Measurements from ENCODE around the gene ANXA7. TPM values are rescaled to one million over a fixed set of nuclear protein-coding genes. Genes with fewer than 3 reads are reported as not detected.

ANXA7 gene
- total RNA-seq, 3 donors from 2014 or later, result 93.7 to 106 (median 99.9) TPM

- intact Hi-C loops (cut with DNase I, micrococcal nuclease), result no loop called here
- Histone ChIP-seq H3K9me3 (no peaks in the 10 kb centered on the region), H3K4me3 (no peak overlapping the region), H3K4me1 (ENCODE audit: low read depth) (no peaks in the 10 kb centered on the region), H3K36me3 (ENCODE audit: low read depth) (no peaks in the 10 kb centered on the region)
- ATAC-seq (no peak), DNase-seq (no peak)
- TF ChIP-seq CTCF (IDR thresholded peaks at IDR 0.05), result no peak
Measured at GRCh38 chr10:73448384-73448783, 34.5 kb upstream of the ANXA7 start.

GRCh38 chr10:73446926-73447325 is 33.1 kb upstream of the ANXA7 start:
- intact Hi-C loops (cut with DNase I, micrococcal nuclease), result no loop called here
- ATAC-seq, result no peak
- Histone ChIP-seq H3K9me3 (no peaks in the 10 kb centered on the region), H3K4me3 (no peak overlapping the region), H3K36me3 (ENCODE audit: low read depth) (no peaks in the 10 kb centered on the region), H3K4me1 (ENCODE audit: low read depth) (no peaks in the 10 kb centered on the region)
- no peak for TF ChIP-seq CTCF (IDR thresholded peaks at IDR 0.05)
- DNase-seq, result no peak

GRCh38 chr10:73444457-73444856 is 30.6 kb upstream of the ANXA7 start:
- no peak for ATAC-seq
- intact Hi-C loops (cut with DNase I, micrococcal nuclease), result no loop called here
- Histone ChIP-seq H3K36me3 (ENCODE audit: low read depth) (no peaks in the 10 kb centered on the region), H3K9me3 (no peaks in the 10 kb centered on the region), H3K4me1 (ENCODE audit: low read depth) (no peaks in the 10 kb centered on the region), H3K4me3 (no peak overlapping the region)
- no peak for TF ChIP-seq CTCF (IDR thresholded peaks at IDR 0.05)
- no peak for DNase-seq

GRCh38 chr10:73439605-73440312 is 25.9 kb upstream of the ANXA7 start:
- TF ChIP-seq CTCF (IDR thresholded peaks at IDR 0.05), result no peak
- no peaks in the 10 kb centered on the region for H3K36me3 ChIP-seq (ENCODE audit: low read depth)
- DNase-seq, result no peak
- intact Hi-C loops (cut with DNase I, micrococcal nuclease), result no loop called here
- no peaks in the 10 kb centered on the region for H3K4me1 ChIP-seq (ENCODE audit: low read depth)
- H3K9me3 ChIP-seq, result no peaks in the 10 kb centered on the region
- no peak overlapping the region for H3K4me3 ChIP-seq
- ATAC-seq, result no peak

- no peak for DNase-seq
- intact Hi-C loops (cut with DNase I, micrococcal nuclease), result no loop called here
- no peak overlapping the region for H3K4me3 ChIP-seq
- ATAC-seq, result no peak
- H3K9me3 ChIP-seq, result no peaks in the 10 kb centered on the region
- no peak for TF ChIP-seq CTCF (IDR thresholded peaks at IDR 0.05)
- no peaks in the 10 kb centered on the region for H3K4me1 ChIP-seq (ENCODE audit: low read depth)
- no peaks in the 10 kb centered on the region for H3K36me3 ChIP-seq (ENCODE audit: low read depth)
Measured at GRCh38 chr10:73439055-73439454, 25.2 kb upstream of the ANXA7 start.

- H3K4me1 ChIP-seq (ENCODE audit: low read depth), result no peaks in the 10 kb centered on the region
- no peak for TF ChIP-seq CTCF (IDR thresholded peaks at IDR 0.05)
Measured at GRCh38 chr10:73433538-73433867, 19.6 kb upstream of the ANXA7 start, which contains the start of gene MSS51. TSS of gene MSS51 (minus strand) at chr10:73433561. CDS start at chr10:73428284, 5,277 bp downstream.

More at GRCh38 chr10:73433538-73433867, 19.6 kb upstream of the ANXA7 start, which contains the start of gene MSS51:
- DNase-seq (no peak), ATAC-seq (no peak)
- Histone ChIP-seq H3K4me3 (no peak within 1 kb of the TSS), H3K36me3 (ENCODE audit: low read depth) (no peaks in the 10 kb centered on the region), H3K9me3 (no peaks in the 10 kb centered on the region)
- intact Hi-C loops (cut with DNase I, micrococcal nuclease), result no loop called here
